GM19463 (cell line): ENCODE measurements around the gene FAXDC2.
"Not testable (repeated sequence)": the region's sequence is repeated elsewhere in the genome, so short reads cannot be mapped to it uniquely, and the experiment has no call there.

ENCODE experiments used
- ATAC-seq: cut with Tn5 transposase; IDR thresholded peaks from one replicate; pipeline ENCODE4 v1.9.1; 2021; ENCODE audit warnings: mild to moderate bottlenecking, moderate library complexity; ENCODE audit not compliant: unreplicated experiment

FAXDC2 gene

DNA sequence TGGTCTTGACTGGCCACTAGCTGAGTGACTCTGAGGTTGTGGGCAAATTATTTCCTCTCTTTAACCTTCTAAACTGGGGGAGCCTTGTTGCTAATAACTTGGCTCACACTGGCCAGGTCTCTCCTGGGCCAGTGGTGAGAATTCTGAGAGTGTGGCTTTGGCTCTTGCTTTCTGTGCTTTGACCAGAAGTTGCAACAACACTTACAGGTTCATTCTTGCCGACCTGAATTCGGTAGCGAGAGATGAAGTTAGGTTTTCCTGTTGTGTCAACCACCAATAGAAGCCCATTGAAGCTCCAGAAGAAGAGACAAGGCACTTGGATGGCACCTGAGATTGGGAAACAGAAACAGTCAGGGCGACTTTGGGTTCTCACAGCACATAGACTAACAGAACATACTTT is 19.8 kb downstream of the FAXDC2 start:
- no peak for ATAC-seq

DNA sequence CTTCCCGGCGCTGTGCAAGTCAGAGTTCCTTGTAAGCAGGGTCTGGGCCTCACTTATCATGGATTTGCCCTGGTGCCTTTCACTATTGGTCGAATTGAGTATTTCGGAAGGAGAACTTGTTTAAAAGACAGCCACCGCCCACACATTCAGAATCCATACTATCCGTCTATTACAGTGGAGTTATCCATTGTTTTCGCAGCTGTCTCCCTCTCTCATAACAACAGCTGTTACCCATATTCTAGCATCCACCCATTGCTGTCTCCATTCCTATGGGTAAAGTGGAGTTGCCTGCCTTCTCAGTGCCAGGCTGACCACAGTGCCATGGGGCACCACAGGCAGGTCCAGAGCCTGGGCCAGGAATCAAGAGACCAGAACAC is 20.2 kb downstream of the FAXDC2 start:
- ATAC-seq = no peak

DNA sequence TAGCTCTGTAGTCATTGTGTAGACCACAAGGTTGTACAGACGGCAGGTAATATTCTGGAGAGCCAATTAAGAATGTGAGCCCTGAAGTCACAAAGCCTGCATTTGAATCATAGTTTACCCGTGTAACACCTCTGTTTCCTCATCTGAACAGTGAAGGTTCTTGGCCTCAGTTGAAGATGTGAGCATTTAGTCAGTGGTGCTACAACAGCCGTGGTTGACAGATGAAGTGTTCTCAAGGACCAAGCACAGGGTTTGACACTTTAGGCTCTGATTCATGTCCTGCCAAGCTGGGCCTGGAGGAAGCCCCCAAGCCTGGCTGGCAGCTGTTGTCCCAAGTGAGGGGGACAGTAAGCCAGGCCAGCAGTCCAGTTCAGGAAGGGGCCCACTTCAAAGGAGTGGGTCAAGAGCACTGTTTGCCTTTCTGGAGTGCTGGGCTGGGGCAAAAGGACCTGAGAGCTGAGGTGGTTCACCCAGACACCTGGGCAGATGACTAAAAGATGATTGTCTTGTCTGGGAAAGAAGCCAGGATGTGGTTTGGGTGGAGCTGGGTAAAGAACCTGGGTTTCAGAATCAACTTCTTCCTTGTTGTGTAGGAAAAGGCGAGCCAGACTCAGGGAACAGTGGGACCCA is 20.7 kb downstream of the FAXDC2 start:
- no peak for ATAC-seq

DNA sequence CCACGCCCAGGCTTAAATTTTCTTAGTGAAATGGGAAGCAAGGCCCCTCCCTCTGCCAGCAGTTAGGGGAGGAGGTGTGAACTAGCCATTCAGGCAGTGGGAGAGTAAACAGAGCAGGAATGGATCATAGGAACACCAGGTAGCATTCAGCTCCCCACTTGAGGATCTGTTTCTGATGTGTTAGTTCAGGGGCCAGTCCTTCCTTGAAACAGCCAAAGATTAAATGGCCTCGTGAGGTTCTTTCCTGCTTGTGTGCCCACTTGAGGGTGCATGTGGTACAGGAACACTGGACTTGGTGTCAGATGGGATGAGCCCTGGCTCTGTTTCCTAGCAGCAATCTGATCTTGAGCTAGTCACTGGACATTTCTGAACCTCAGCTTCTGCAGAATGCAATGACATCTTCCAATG is 21.2 kb downstream of the FAXDC2 start:
- no peak for ATAC-seq

DNA sequence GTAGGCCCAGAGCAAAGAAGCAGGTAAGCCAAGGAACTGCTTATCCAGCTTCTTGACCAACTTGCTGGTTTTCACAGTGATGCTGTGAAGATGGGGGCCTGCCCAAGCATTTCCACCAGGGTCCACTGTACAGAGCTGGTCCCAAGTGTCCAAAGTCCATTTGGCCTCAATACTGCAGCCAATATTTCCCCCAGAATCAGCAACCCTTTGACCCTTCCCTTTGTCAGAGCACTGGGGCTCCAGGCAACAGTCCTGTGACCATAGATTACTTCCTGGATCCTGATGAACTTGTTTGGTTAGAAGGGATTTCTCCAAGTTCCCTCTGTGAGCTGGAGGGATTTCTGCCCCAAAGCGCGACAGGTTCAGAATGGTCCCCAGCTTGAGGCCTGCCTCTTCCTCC is 26.3 kb downstream of the FAXDC2 start:
- no peak for ATAC-seq

DNA sequence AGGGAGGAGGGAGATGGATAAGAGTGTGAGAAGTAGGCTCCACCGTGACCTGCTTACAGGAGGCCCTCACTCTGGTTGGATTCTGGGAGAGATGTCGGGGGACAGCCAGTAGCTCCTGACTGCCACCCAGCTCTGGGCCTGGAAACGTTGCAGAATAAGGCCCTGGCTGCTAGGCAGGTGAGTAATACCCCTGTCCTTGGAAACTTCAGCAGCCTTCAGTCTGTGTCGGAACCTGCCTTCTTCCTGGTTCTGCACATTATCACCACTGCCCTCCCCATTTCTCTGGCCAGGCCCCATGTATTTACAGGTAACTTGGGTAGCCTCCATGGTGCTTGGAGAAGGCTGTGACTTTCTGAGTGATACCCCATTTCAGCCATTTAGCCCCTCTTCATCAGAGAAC is 26.8 kb downstream of the FAXDC2 start:
- ATAC-seq = no peak

DNA sequence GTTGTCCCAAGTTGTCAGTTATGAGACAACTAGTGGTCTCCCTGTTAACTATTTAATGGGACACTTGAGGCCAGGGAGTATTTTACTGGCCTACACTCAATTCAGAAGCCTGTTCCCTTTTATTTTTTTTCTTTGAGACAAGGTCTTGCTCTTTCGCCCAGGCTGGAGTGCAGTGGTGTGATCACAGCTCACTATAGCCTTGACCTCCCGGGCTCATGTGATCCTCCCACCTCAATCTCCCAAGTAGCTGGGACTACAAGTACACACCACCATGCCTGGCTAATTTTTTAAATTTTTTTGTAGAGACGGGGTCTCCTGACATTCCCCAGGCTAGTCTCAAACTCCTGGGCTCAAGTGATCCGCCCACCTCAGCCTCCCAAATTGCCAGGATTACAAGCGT is 27.5 kb downstream of the FAXDC2 start:
- ATAC-seq = not testable (repeated sequence)

DNA sequence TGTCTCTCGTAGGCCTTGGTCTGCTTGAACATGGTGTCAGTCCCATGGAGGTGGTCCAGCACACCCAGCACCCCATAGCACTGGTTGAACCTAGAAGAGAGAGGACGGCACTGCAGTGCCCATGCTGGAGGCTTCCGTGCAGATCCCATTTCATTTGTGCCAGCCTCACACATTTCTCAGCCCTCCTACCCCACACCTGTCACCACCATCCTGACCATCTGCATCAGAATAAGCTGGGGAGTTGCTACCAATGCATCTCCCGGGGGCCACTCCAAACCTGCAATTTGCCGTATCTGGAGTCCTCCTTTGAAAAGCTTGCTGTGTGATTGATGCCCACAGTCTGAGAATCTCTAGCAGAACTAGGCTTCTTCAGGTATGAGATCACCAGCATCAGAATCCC is 30.0 kb downstream of the FAXDC2 start:
- ATAC-seq = no peak

DNA sequence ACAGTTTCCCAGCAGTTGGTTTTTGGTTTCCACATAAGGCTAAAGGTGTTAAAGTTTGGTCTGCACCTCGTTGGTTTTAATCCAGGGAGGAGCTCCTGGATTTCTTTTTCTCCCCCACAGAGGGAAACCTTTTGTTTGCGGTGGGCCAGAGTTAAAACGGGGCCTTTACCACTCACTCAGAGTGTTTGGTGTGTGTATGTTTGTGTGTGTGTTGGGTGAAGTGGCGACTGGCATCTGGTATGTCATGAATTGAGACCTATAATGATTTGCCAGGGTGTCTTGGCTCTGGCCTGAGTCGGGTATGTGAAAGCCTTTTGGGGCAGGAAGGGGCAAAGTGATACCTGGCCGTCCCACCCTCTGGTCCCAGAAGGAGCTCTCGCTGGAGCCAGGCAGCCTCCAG is 30.9 kb downstream of the FAXDC2 start:
- ATAC-seq = no peak

DNA sequence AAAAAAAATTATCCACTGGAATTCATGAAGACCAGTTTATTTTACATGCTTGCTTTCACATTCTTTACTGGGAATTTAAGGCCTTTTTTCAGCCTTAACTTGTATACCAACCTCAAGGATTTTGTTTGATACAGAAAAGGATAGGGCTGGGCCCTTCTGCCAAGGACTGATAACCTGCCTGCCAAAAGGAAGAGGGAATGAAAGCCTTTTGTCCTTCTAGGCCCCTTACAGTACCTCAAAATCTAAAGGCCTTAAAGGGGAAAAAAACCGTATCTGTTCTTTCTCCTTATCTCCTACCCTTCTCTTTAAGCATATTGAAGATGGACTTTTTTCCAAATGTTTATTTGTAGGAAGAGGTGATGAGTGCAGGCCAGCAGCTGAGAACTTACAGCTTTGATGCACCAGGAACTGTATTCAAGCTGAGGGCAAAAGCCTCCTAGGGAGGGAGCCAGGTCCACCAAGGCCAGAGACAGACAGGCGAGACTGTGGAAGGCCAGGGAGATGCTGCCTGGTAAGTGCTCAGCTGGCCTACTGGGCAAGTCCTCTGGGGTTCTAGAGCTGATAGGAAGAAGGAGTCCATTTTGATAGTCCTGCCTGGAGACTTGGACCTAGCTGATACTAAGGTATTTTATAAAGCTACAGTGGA is 31.8 kb downstream of the FAXDC2 start:
- ATAC-seq = no peak

DNA sequence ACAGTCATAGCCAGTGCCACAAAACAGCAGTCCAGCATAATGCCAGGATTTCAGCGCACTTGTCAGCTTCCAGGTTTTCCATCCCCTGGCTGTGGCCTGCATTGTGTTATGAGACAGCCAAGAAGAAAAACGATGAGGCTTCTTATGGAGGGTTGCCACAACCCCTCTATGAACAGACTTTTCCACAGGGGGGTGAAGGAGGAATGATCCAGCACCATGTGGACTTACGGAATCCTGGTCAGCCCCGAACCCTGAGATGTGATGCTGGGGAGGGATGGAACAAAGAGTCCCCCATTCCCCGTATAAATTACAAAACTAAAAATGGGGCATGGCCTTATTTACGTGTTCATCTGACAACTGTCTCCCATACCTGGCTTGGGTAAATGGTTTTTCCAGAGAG is 32.6 kb downstream of the FAXDC2 start:
- ATAC-seq = no peak

DNA sequence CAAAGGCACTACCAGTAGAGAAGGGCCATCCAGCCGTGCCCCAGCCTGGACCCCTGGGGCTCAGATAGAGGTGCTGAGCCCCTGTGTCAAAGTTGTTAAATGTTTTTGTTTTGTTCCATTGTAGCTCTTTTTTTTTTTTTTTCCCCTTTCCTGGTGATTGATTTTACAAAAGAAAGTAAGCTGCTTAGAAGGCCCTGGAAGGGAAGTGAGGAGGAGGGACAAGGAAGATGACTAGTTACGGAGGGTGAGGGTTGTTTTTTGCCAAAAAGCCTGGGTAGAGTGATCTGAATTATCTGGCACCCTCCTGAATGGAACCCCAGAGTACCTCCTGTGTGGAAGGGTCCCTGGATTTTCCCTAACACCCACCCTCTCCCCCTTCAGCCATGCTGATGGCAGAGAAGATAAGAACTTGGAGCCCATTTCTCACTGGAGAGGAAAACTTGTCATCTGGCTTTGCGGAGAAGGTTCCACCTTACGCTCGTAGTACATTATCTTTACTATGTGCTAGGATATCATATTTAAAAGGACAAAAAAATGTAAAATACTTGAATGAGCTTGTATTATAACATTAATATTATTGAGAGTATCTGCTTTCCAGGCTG is 33.4 kb downstream of the FAXDC2 start:
- no peak for ATAC-seq

DNA sequence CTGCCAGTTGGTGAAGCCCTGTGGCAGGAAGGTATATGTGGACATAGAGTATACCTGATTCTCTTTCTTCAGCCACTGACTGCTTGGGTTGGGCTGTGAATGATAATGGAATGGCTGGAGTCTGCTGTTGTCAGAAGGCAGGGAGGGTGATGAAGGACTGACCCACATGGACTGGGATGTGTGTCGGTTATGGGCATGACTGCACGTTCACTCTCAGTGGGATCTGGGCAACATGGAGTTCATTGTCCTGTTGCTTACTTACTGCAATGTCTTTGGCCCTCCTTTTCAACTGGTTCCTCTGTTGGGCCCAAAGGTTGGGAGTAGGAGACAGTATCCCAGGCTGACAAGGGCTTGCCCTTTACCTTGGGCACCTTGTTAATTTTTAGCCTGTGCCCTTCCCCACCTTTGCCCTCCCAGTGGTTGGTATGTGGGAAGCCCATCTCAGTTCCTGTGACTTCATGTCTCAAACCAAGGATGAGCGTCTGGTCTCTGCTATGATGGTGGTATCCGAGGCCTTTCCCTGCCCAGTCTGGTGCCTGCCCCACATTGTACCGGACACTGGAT is 34.6 kb downstream of the FAXDC2 start:
- no peak for ATAC-seq

DNA sequence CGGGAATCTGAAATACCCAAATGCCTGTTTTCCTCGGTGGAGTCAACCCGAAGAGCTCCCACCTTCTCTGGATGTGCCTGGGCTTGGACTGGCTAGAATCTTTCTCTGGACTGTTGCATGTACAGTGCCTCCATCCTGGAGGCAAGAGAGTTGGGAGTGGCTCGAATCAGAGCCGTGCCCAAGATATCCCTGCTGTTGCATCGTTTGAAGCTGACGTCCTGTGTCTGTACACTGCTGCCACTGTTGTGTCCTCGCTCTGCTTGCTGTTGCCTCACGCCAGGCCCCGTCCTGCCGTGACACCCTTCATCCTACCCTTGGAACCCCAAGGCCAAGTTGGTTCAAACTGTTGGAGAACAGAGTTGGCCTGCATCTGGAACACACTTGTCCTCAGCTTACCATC is 35.4 kb downstream of the FAXDC2 start:
- no peak for ATAC-seq

DNA sequence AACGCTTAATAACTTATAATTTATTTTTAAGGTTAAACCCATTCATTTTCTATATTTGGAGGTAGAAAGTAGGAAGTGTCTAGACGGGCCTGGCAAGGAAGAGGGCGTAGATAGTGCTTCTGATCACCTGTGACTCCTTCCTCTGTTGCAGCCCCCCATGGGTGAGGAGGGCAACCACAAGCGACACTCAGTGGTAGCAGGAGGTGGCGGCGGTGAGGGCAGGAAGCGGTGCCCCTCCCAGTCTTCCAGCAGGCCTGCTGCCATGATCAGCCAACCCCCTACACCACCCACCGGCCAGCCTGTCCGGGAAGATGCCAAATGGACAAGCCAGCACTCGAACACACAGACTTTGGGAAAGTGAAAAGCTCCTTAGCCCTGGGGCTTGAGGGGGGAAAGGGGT is 36.7 kb downstream of the FAXDC2 start:
- no peak for ATAC-seq

DNA sequence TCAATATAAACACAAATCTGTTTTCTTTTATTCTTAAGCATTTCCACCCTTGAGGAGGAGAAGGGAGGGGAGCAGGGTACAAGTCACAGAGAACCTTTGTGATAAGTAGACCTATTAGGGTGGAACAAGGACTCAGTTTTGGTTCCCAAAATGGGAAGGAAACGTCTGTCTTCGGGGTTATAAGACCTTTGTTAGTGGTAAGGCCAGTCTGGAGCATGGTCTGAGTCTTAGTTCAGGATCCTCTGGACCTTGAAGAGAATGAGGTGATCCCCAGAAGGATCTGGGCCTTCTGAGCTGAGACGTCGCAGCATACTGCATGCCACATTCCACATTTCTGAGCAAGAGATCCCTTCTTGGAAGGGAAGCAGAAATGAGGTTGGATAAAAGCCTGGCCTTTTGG is 37.2 kb downstream of the FAXDC2 start:
- ATAC-seq = no peak

DNA sequence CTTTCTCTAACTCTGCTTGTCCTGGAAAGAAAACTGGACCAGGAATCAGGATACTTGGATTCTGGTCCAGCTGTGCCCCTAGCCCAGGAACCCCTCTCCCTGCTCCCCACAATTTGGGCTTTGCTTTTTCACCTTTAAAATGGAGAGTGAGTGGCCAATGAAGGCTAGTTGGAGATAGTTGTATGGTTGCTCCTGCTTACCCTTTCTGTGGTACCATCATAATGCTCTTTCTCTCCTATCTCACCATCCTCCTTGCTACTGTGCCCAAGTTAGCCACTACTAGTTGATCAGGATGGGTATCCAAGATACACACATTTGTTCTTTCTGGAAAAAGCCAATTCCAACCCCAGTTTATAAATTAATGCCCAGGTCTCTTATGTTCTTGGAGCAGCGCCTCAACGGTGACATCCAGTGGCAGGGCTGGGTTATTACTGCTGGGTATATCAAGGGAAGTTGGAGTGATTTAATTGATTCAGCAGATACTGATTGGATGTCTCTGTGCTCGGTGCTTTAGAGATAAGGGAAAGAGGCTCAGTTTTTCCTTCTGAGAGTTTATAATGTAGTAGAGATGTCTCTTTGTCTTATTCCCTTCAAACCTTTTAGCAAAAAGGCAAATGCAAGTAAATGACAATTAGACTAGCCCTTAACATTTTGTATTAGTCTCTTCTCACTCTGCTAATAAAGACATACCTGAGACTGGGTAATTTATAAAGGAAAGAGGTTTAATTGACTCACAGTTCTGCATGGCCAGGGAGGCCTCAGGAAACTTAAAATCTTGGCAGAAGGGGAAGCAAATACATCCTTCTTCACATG is 38.5 kb downstream of the FAXDC2 start:
- peak; percentile 83 for ATAC-seq

DNA sequence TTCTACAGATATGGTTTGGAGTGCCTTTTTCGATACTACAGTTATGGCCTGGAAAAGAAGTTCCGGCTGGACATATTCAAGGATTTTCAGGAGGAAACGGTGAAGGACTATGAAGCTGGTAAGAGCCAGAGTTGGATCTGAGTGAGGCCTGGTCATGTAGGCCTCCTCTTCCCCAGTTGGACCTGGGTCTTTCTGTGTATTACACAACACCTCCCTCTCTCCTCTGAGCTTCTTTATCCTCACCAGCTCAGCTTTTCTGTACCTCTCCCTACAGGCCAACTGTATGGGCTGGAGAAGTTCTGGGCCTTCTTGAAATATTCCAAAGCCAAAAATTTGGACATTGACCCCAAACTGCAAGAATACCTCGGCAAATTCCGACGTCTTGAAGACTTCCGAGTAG is 39.2 kb downstream of the FAXDC2 start:
- ATAC-seq = no peak

DNA sequence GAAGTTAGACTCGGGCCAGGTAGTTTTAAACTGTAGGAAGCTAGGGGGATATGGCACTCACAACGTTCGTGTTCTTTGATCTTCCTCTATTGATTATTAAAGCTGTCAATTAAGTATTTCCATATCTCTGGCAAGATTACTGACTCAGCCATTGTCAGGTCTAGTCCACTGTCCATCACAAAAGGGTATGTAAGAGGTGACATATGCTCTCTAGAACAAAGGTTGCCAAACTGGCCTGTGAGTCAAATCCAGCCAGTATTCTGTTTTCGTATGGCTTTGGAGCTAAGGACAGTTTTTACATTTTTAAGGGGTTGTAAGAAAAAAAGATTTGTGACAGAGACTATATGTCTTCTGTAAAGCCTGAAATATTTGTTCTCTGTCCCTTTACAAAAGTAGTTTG is 44.2 kb downstream of the FAXDC2 start:
- no peak for ATAC-seq

DNA sequence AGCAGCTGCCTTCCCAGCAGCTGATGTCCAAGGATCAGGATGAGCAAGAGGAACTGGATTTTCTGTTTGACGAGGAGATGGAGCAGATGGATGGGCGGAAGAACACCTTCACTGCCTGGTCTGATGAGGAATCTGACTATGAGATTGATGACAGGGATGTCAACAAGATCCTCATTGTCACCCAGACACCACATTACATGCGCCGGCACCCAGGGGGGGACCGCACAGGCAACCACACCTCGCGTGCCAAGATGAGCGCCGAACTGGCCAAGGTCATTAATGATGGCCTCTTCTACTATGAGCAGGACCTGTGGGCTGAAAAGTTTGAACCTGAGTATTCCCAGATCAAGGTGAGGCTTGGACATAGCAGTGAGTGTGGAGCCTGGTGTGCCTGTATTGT is 48.4 kb downstream of the FAXDC2 start:
- ATAC-seq = no peak

DNA sequence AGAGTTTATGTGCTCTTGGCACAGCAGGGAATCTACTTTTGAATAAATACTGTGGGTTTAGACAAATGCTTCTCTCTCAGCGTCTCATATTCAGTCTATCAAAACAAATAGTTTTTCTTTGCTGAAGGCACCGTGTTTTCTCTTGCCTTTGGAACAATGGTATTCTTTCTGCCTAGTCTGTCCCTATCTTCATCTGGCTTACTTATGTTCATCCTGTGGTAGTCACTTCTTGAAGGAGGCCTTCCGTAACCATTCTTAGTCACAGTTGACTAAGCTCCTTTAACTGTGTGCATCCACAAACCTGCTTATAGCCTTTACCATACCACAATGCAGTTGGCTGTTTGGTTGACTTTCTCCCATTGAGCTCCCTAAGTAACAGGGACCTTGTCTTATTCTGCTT is 49.3 kb downstream of the FAXDC2 start:
- ATAC-seq = no peak

DNA sequence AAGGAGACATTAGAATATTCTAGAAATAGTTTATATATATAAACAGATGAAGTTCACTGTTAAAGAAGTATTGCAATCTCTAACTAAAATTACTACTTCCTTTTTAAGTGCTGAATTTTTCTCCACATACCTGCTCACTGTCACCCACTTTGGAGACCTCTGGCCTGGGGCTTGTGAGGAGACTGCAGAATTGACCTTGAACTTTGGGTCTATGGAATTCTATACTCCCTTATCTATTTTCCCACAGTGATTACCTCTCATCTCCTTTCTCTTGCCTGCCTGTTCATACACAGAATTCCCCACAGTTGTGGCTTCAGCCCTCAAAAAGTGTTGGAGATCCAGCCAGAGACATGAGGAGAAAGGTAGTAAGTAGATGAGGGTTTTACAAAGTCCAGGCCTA is 49.8 kb downstream of the FAXDC2 start:
- ATAC-seq = no peak
